ENCODE results near the gene CFD.

DNA sequence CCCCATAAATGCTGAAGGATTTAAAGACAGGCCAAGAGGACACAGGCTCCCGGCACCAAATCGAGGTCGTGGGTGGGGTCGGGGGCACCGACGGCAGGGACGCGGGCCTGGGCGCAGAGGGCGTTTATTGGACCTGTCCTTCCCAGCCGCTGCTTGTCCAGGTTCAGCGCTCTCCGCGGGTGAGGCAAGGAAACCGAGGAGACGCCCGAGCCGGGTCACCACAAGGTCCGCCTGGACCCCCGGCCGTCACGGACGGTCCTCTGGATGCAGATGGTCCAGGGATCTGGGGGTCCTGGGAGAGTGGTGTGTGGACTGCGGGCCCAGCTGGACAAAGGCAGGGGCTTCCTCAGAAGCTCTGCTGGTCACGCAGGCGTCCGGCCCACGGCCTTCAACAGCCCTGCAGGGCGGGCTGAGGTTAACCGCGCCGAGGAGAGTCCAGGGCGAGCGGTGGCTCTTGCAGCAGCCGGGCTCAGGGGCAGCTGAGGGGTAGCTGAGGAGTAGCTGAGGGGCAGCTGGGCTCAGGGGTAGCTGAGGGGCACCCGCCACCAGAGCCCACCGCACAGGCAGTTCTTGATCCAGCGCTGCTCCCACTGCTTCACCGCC lies 8.5 kb downstream of the CFD start:
- TF ChIP-seq, protein P1, sequence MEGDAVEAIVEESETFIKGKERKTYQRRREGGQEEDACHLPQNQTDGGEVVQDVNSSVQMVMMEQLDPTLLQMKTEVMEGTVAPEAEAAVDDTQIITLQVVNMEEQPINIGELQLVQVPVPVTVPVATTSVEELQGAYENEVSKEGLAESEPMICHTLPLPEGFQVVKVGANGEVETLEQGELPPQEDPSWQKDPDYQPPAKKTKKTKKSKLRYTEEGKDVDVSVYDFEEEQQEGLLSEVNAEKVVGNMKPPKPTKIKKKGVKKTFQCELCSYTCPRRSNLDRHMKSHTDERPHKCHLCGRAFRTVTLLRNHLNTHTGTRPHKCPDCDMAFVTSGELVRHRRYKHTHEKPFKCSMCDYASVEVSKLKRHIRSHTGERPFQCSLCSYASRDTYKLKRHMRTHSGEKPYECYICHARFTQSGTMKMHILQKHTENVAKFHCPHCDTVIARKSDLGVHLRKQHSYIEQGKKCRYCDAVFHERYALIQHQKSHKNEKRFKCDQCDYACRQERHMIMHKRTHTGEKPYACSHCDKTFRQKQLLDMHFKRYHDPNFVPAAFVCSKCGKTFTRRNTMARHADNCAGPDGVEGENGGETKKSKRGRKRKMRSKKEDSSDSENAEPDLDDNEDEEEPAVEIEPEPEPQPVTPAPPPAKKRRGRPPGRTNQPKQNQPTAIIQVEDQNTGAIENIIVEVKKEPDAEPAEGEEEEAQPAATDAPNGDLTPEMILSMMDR (conservative IDR thresholded peaks at IDR 0.05), result no peak
- TF ChIP-seq EZH2 (IDR thresholded peaks at IDR 0.05; ENCODE audit: low read depth), result no peak
